H1 (cell line): ENCODE measurements around the gene MB. TPM values are rescaled to one million over a fixed set of nuclear protein-coding genes. Genes with fewer than 3 reads are reported as not detected.
A peak's percentile ranks its signal among the peaks of the same experiment; 100 is the strongest.

Experiments used
- CTCF ChIA-PET: fragments of 300-600 bp; sonication (Branson Sonifier 250); formaldehyde crosslinking; loops from one replicate; lab custom pipeline; 2021; ENCODE audit not compliant: partially characterized antibody; lab: Charles Lee
- POLR2A ChIA-PET: fragments of 300-600 bp; sonication (Branson Sonifier 250); formaldehyde crosslinking; loops from one replicate; lab custom pipeline; 2021; ENCODE audit warnings: inconsistent platforms; ENCODE audit not compliant: partially characterized antibody; lab: Charles Lee
- DNase-seq, 2 experiments: peaks; one replicate each; pipeline versions ENCODE4 v3.0.0 to v3.0.0-alpha.2; 2010 to 2022; ENCODE audit warnings: low spot score in 2 of 2, low read depth in 1 of 2, mixed read lengths in 1 of 2
- FAIRE-seq: peaks from 2 replicates; lab custom pipeline; 2011; peaks lifted over from hg19 to GRCh38; lab: Jason Lieb, UNC
- H2AFZ ChIP-seq: 2 replicates; pipeline ENCODE4 v1.8.1; 2012; ENCODE audit warnings: low read length, inconsistent platforms
- H2AK5ac ChIP-seq: 2 replicates; pipeline ENCODE4 v1.6.1; 2013; ENCODE audit warnings: low read depth, low read length
- H2BK120ac ChIP-seq: replicated peaks from 2 replicates; pipeline ENCODE3; 2013; ENCODE audit warnings: low read depth, low read length, inconsistent platforms
- H2BK12ac ChIP-seq: 2 replicates; pipeline ENCODE4 v1.6.1; 2013; ENCODE audit warnings: low read depth, low read length
- H2BK15ac ChIP-seq: 2 replicates; pipeline ENCODE4 v1.6.1; 2013; ENCODE audit warnings: low read length
- H2BK20ac ChIP-seq: 2 replicates; pipeline ENCODE4 v1.6.1; 2013; ENCODE audit warnings: low read length
- H2BK5ac ChIP-seq: 2 replicates; pipeline ENCODE4 v1.6.1; 2013; ENCODE audit warnings: low read depth, low read length
- H3K14ac ChIP-seq: 2 replicates; pipeline ENCODE4 v1.6.1; 2013; ENCODE audit warnings: inconsistent platforms; ENCODE audit not compliant: insufficient read length
- H3K18ac ChIP-seq: 2 replicates; pipeline ENCODE4 v1.6.1; 2013; ENCODE audit warnings: low read length; ENCODE audit errors: extremely low read depth
- H3K23ac ChIP-seq: 2 replicates; pipeline ENCODE4 v1.6.1; 2013; ENCODE audit warnings: inconsistent platforms; ENCODE audit not compliant: insufficient read length
- H3K23me2 ChIP-seq: 2 replicates; pipeline ENCODE4 v1.6.1; 2013; ENCODE audit warnings: low read depth, low read length
- H3K27ac ChIP-seq: 2 replicates; pipeline ENCODE4 v1.6.1; 2011; ENCODE audit warnings: low read depth, low read length, inconsistent platforms
- H3K27me3 ChIP-seq, 4 experiments: replicated peaks in 1 of 4; 1 replicate in 1 of 4; 2 replicates in 3 of 4; pipeline versions ENCODE4 v1.6.1 to v1.8.1; 2011 to 2013; ENCODE audit warnings: low read length in 3 of 4, mild to moderate bottlenecking in 3 of 4, inconsistent platforms in 2 of 4, mixed read lengths in 2 of 4, moderate library complexity in 1 of 4; ENCODE audit not compliant: control insufficient read depth in 3 of 4, insufficient read depth in 3 of 4; ENCODE audit errors: extremely low read depth in 1 of 4
- H3K36me3 ChIP-seq, 4 experiments: 2 replicates each; pipeline versions ENCODE4 v1.6.1 to v1.8.1; 2011 to 2013; ENCODE audit warnings: mild to moderate bottlenecking in 4 of 4, low read length in 3 of 4, moderate library complexity in 2 of 4, control low read depth in 1 of 4, inconsistent platforms in 1 of 4; ENCODE audit not compliant: insufficient read depth in 4 of 4, control insufficient read depth in 2 of 4
- H3K4ac ChIP-seq: replicated peaks from 2 replicates; pipeline ENCODE3; 2013; ENCODE audit warnings: low read length, low read depth, mixed read lengths, inconsistent platforms; ENCODE audit not compliant: insufficient read length
- H3K4me1 ChIP-seq, 4 experiments: replicated peaks in 1 of 4; 1 replicate in 1 of 4; 2 replicates in 3 of 4; pipeline versions ENCODE4 v1.6.1 to v1.8.1; 2011 to 2013; ENCODE audit warnings: low read length in 3 of 4, inconsistent platforms in 2 of 4, mixed read lengths in 1 of 4; ENCODE audit not compliant: insufficient read depth in 4 of 4, control insufficient read depth in 3 of 4
- H3K4me2 ChIP-seq, 2 experiments: 2 replicates each; pipeline versions ENCODE4 v1.6.1 to v1.8.1; 2011 to 2013; ENCODE audit warnings: low read depth in 2 of 2, low read length in 2 of 2, control low read depth in 1 of 2, inconsistent platforms in 1 of 2, mild to moderate bottlenecking in 1 of 2; ENCODE audit not compliant: insufficient read depth in 1 of 2
- H3K4me3 ChIP-seq, 4 experiments: fragments of 200-600, 300-600 bp in 1 of 4; sonication (generic), shearing (Covaris generic), sonication (Bioruptor Twin) in 1 of 4; 2 replicates each; pipeline versions ENCODE4 v1.5.1 to v1.8.1; 2011 to 2016; ENCODE audit warnings: low read length in 4 of 4, low read depth in 3 of 4, control low read depth in 2 of 4, inconsistent platforms in 2 of 4, mild to moderate bottlenecking in 2 of 4, mixed read lengths in 1 of 4, moderate library complexity in 1 of 4; ENCODE audit not compliant: insufficient read depth in 2 of 4; ENCODE audit errors: extremely low read depth in 1 of 4
- H3K56ac ChIP-seq: replicated peaks from 2 replicates; pipeline ENCODE3; 2013; ENCODE audit warnings: low read depth, mild to moderate bottlenecking, mixed read lengths, low read length, inconsistent platforms; ENCODE audit not compliant: insufficient read length
- H3K79me1 ChIP-seq: 2 replicates; pipeline ENCODE4 v1.6.1; 2013; ENCODE audit warnings: low read depth, low read length, control low read depth
- H3K79me2 ChIP-seq, 2 experiments: 2 replicates each; pipeline versions ENCODE4 v1.6.1 to v1.8.1; 2012 to 2013; ENCODE audit warnings: low read length in 2 of 2, mild to moderate bottlenecking in 2 of 2, inconsistent platforms in 1 of 2; ENCODE audit not compliant: insufficient read depth in 2 of 2, control insufficient read depth in 1 of 2
- H3K9ac ChIP-seq, 4 experiments: replicated peaks in 1 of 4; 1 replicate in 1 of 4; 2 replicates in 3 of 4; pipeline versions ENCODE4 v1.6.1 to v1.8.1; 2011 to 2013; ENCODE audit warnings: low read depth in 3 of 4, low read length in 3 of 4, control low read depth in 2 of 4, mild to moderate bottlenecking in 2 of 4, moderate library complexity in 2 of 4, inconsistent platforms in 1 of 4; ENCODE audit errors: extremely low read depth in 1 of 4
- H3K9me3 ChIP-seq, 2 experiments: 2 replicates each; pipeline versions ENCODE4 v1.6.1 to v1.8.1; 2012 to 2013; ENCODE audit warnings: mild to moderate bottlenecking in 2 of 2, moderate library complexity in 2 of 2, control low read depth in 1 of 2, inconsistent platforms in 1 of 2, low read depth in 1 of 2, low read length in 1 of 2, mixed read lengths in 1 of 2; ENCODE audit not compliant: insufficient read depth in 2 of 2
- H4K20me1 ChIP-seq, 2 experiments: replicated peaks in 1 of 2; 2 replicates each; pipeline versions ENCODE3 to v1.8.1; 2011 to 2013; ENCODE audit warnings: inconsistent platforms in 2 of 2, low read length in 2 of 2, mild to moderate bottlenecking in 1 of 2; ENCODE audit not compliant: insufficient read depth in 2 of 2, control insufficient read depth in 1 of 2
- H4K5ac ChIP-seq: 2 replicates; pipeline ENCODE4 v1.6.1; 2013; ENCODE audit warnings: low read length, low read depth, mixed read lengths, inconsistent platforms; ENCODE audit not compliant: insufficient read length
- H4K8ac ChIP-seq: 2 replicates; pipeline ENCODE4 v1.8.0; 2013; ENCODE audit warnings: mild to moderate bottlenecking, moderate library complexity, low read length, inconsistent platforms; ENCODE audit not compliant: insufficient read depth; ENCODE audit errors: extremely low read depth
- H4K91ac ChIP-seq: replicated peaks from 2 replicates; pipeline ENCODE3; 2013; ENCODE audit warnings: low read length, mixed read lengths, inconsistent platforms; ENCODE audit not compliant: insufficient read length
- ASH2L ChIP-seq: fragments of 200-600, 300-600 bp; sonication (generic); IDR thresholded peaks from one replicate; pipeline ENCODE4 v1.7.1; 2017; ENCODE audit warnings: low read length
- BACH1 ChIP-seq: IDR thresholded peaks from 2 replicates; pipeline ENCODE4 v1.6.1; 2012; ENCODE audit warnings: low read length, improper control_type of control experiment
- CEBPB ChIP-seq: IDR thresholded peaks from 2 replicates; pipeline ENCODE4 v1.6.1; 2012; ENCODE audit warnings: low read depth, low read length
- KDM5A ChIP-seq: fragments of 200-600 bp; IDR thresholded peaks from 2 replicates; pipeline ENCODE4 v1.7.1; 2012; ENCODE audit warnings: mild to moderate bottlenecking, low read length, inconsistent platforms, mixed read lengths
- MAX ChIP-seq: IDR thresholded peaks from 2 replicates; pipeline ENCODE4 v1.6.1; 2012; ENCODE audit warnings: inconsistent platforms
- RXRA ChIP-seq: IDR thresholded peaks from 2 replicates; pipeline ENCODE4 v1.6.1; 2011; ENCODE audit warnings: low read depth, mild to moderate bottlenecking, low read length, moderate library complexity; ENCODE audit not compliant: insufficient read depth
- TAF1 ChIP-seq: IDR thresholded peaks from 2 replicates; pipeline ENCODE4 v1.6.1; 2011; ENCODE audit warnings: mild to moderate bottlenecking, low read depth, low read length
- YY1 ChIP-seq: IDR thresholded peaks from 2 replicates; pipeline ENCODE4 v1.6.1; 2011; ENCODE audit warnings: low read depth, mild to moderate bottlenecking, low read length
- WGBS, 2 experiments: shearing (Covaris generic) in 1 of 2; methylation state at CpG; one replicate each; pipeline versions ENCODE4 v1.1.6 to v1.1.7; 2013 to 2015; ENCODE audit warnings: low lambda C conversion rate in 2 of 2, mixed read lengths in 2 of 2, inconsistent platforms in 1 of 2, low coverage in 1 of 2, missing lambda C conversion rate in 1 of 2; ENCODE audit not compliant: insufficient replicate concordance in 2 of 2, insufficient coverage in 1 of 2, insufficient read length in 1 of 2; ENCODE audit errors: extremely low coverage in 1 of 2, missing lambda C conversion rate in 1 of 2; 5-methylcytosine and 5-hydroxymethylcytosine counted together
- polyA plus RNA-seq, 7 experiments: library from polyadenylated mRNA; depleted of rRNA in 3 of 7; stranded (reverse) in 5 of 7; unstranded in 2 of 7; fragments of >200 nt in 5 of 7; fragments of 200-250 nt in 2 of 7; gene quantifications; 1 replicate in 5 of 7; 2 replicates in 1 of 7; 4 replicates in 1 of 7; pipeline versions ENCODE4 v1.2.1 to v1.2.3, GENCODE V29; 2011 to 2013; ENCODE audit warnings: missing spikeins in 2 of 7, mixed read lengths in 2 of 7
- total RNA-seq: library from RNA; stranded (reverse); fragmentation: NEBNext Ultra II Directional; extraction: Animal tissue kit (Norgen Biotek cat#: 25700); gene quantifications from 2 replicates; pipeline ENCODE4 v1.2.1, GENCODE V29; 2021

The MB gene
- total and polyA plus RNA-seq, 2 of the 8 experiments (the other 6 are each of a cell fraction or from before 2014, with no cell fraction given): 1.5 TPM; not detected in 1

DNA sequence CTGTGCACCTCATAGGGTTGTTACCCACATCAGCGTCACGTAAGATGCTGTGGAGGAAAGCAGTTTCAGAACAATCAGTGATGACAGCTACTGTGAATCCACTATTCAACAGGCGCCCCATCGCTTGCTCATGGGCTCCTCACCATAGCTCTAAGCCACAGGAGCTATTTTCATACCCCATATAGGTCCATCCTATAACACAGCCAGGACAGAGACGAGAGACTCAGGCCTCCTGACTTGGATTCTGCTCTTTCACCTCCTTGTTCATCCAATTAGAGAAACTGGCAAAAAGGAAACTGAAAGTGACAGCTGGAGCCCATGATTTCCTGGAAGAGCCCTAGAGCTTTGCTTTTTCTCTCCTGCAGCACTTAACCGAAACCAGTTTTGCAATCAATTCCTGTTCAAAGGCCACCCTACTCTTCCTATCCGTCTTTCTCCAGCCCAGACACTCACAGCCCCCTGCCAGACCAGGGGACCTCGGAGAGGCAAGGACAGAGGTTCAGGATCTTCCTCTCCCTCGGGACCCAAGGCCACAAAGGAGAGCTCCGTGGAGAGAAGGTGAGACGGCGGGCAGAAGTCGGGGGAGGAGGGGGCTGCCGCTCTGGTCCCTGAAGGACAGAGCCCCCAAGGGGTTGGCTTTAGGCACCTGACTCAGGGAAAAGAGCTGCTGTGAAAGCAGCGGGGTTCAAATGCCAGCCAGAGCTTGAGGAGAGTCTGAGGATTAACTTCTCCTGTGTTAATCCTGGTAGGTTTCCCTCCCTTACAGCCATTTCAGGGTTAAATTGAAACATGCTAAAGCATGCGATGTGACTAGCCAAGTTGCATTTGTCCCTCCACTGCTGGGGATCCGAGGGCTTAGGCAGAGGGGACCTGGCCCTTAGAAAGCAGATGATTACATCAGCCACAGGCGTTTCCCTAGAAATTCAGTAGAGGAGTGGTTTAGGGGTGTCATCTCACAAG is 31.2 kb upstream of the MB start, which contains the start of gene APOL6:
Gene APOL6 (plus strand): TSS at position 381 of the 960 bp plus-strand sequence. CDS start 7,980 bp downstream, outside the sequence.
- Histone ChIP-seq H2BK15ac (no peak within 1 kb of the TSS; the same call in 1 of the 2 replicates), H4K91ac (peak within 1 kb of the TSS; percentile 45), H2BK20ac (peak within 1 kb of the TSS; percentile 43; the same call in 1 of the 2 replicates), H2AFZ (peak within 1 kb of the TSS; percentile 97), H4K8ac (peak within 1 kb of the TSS; percentile 69; the same call in 1 of the 2 replicates), H3K4ac (peak within 1 kb of the TSS; percentile 33), H3K79me1 (no peaks in the 10 kb centered on the region), H3K4me1 (peaks cover 0 to 7% (median 5%) of the 10 kb centered on the region in 4 experiments; a peak in 5 of 7 replicates), H3K27me3 (no peaks in the 10 kb centered on the region), H3K4me3 (no peak within 1 kb of the TSS), H2BK12ac (peak within 1 kb of the TSS; percentile 72; the same call in 1 of the 2 replicates), H3K36me3 (no peaks in the 10 kb centered on the region), H3K4me2 (peak within 1 kb of the TSS; percentile 12 to 42; a peak in 2 of 4 replicates), H3K23ac (no peak within 1 kb of the TSS), H3K56ac (no peak within 1 kb of the TSS), H3K14ac (no peak within 1 kb of the TSS), H3K27ac (no peak within 1 kb of the TSS), H4K5ac (no peak within 1 kb of the TSS), H2BK120ac (no peak within 1 kb of the TSS), H2BK5ac (no peak within 1 kb of the TSS), H3K9me3 (no peaks in the 10 kb centered on the region), H4K20me1 (no peaks in the 10 kb centered on the region), H3K18ac (peak within 1 kb of the TSS; percentile 62), H3K79me2 (no peaks in the 10 kb centered on the region), H2AK5ac (0 out of 2 replicates have a peak within 1 kb of the TSS, but pooled peaks have one; percentile 15), H3K9ac (peak within 1 kb of the TSS in 1 of 4 experiments; percentile 22; a peak in 1 of 7 replicates), H3K23me2 (no peaks in the 10 kb centered on the region)
- peak in 1 of 2 experiments; percentile 47 for DNase-seq
- ChIA-PET POLR2A (interaction anchor here (0.9 to 2.2 kb wide), 6 partner anchors 8 to 85 kb away, joined by 3 to 6 read pairs (median 4); no protein-coding TSS in a partner anchor), CTCF (interaction anchor here (0.6 to 1.8 kb wide), 11 partner anchors 15 to 615 kb away, joined by 3 to 6 read pairs (median 3); no protein-coding TSS in a partner anchor)
- no peak for TF ChIP-seq BACH1
- no peak for TF ChIP-seq YY1
- peak; percentile 25; the same call in 1 of the 2 replicates for TF ChIP-seq CEBPB
- TF ChIP-seq KDM5A: no peak
- TF ChIP-seq RXRA: no peak
- TF ChIP-seq ASH2L: peak; percentile 50
- TF ChIP-seq TAF1: no peak
- 0 out of 2 replicates have a peak, but pooled peaks have one; percentile 13 for TF ChIP-seq MAX
- WGBS, 2 experiments: 57% methylated on average over 17 of the region's 18 CpGs; no CpG with 5 or more reads in 1 of the 2 experiments
- peak; percentile 57 for FAIRE-seq
